Panc1 (cell line): ENCODE data around the gene SSR4. TPM values are rescaled to one million over a fixed set of nuclear protein-coding genes. Genes with fewer than 3 reads are reported as not detected.

Source experiments
- ATAC-seq: fragments of 200-7000 bp; cut with Tn5 transposase; 2 replicates; pipeline ENCODE4 v1.9.1; 2020; ENCODE audit warnings: mild to moderate bottlenecking, moderate library complexity
- BruUV-seq: library from RNA; stranded (reverse); fragments of 400-500 nt; replicated peaks from 2 replicates; lab custom pipeline; 2021; lab: Mats Ljungman, UMichigan
- CTCF ChIA-PET: fragments of 300-600 bp; sonication (Branson Sonifier 250); formaldehyde crosslinking; loops from one replicate; lab custom pipeline; 2022; ENCODE audit warnings: antibody characterized with exemption; lab: Charles Lee
- POLR2A ChIA-PET: fragments of 300-600 bp; sonication (Branson Sonifier 250); formaldehyde crosslinking; loops from one replicate; lab custom pipeline; 2022; ENCODE audit warnings: antibody characterized with exemption; lab: Charles Lee
- DNase-seq: peaks from one replicate; pipeline ENCODE4 v3.0.0-alpha.2; 2010; ENCODE audit warnings: low read depth, low spot score
- H3K27ac ChIP-seq: 2 replicates; pipeline ENCODE4 v1.5.1; 2011; ENCODE audit warnings: mild to moderate bottlenecking, low read length, inconsistent platforms
- H3K27me3 ChIP-seq: fragments of 200-500 bp; sonication (Bioruptor generic); 2 replicates; pipeline ENCODE4 v1.6.0; 2014; ENCODE audit warnings: low read length, inconsistent platforms; ENCODE audit not compliant: control insufficient read depth, insufficient read depth
- H3K36me3 ChIP-seq: fragments of 200-500 bp; sonication (Bioruptor generic); 2 replicates; pipeline ENCODE4 v1.5.1; 2014; ENCODE audit warnings: inconsistent platforms, mild to moderate bottlenecking, low read length, moderate library complexity; ENCODE audit not compliant: control insufficient read depth, insufficient read depth
- H3K4me1 ChIP-seq: 2 replicates; pipeline ENCODE4 v1.5.1; 2011; ENCODE audit warnings: inconsistent platforms, mild to moderate bottlenecking, low read length, moderate library complexity; ENCODE audit not compliant: control insufficient read depth, insufficient read depth
- H3K4me3 ChIP-seq, 2 experiments: 2 replicates each; pipeline ENCODE4 v1.5.1; 2011 to 2012; ENCODE audit warnings: low read depth in 2 of 2, low read length in 2 of 2, mild to moderate bottlenecking in 2 of 2, inconsistent platforms in 1 of 2, moderate library complexity in 1 of 2
- H3K9me3 ChIP-seq: fragments of 200-500 bp; sonication (Bioruptor generic); 2 replicates; pipeline ENCODE4 v1.5.1; 2014; ENCODE audit warnings: low read depth, mild to moderate bottlenecking, inconsistent platforms, low read length, moderate library complexity; ENCODE audit not compliant: control insufficient read depth, insufficient read depth
- CTCF ChIP-seq: fragments of 450-650 bp; IDR thresholded peaks from 2 replicates; pipeline ENCODE4 v1.5.1; 2017; ENCODE audit warnings: mild to moderate bottlenecking
- POLR2AphosphoS5 ChIP-seq: IDR thresholded peaks from 2 replicates; pipeline ENCODE4 v1.6.1; 2012; ENCODE audit warnings: mild to moderate bottlenecking, low read depth, low read length, moderate library complexity
- SIN3A ChIP-seq: IDR thresholded peaks from 2 replicates; pipeline ENCODE4 v1.6.1; 2012; ENCODE audit warnings: low read depth, mild to moderate bottlenecking, low read length, moderate library complexity, borderline replicate concordance; ENCODE audit not compliant: insufficient read depth
- TCF7L2 ChIP-seq: IDR thresholded peaks from 2 replicates; pipeline ENCODE4 v1.6.1; 2011; ENCODE audit warnings: mild to moderate bottlenecking, low read depth, low read length, inconsistent platforms
- in situ Hi-C: cut with HindIII; loops from 2 replicates; pipeline ENCODE4 v1.10.0; 2016; ENCODE audit warnings: low sequenced_read_pairs, low pct_unique_long_range_greater_than_20kb
- intact Hi-C: fragments of 100-400 bp; cut with micrococcal nuclease; formaldehyde crosslinking; loops from one replicate; pipeline ENCODE4 v1.10.0; 2022; ENCODE audit not compliant: unreplicated experiment
- total RNA-seq: library from RNA; stranded (reverse); gene quantifications from one replicate; pipeline ENCODE4 v1.2.1, GENCODE V29; 2021; ENCODE audit not compliant: unreplicated experiment
- TF ChIP-seq, protein P1 (sequence below), 2 experiments: IDR thresholded peaks; 2 replicates each; pipeline ENCODE4 v1.6.1; 2011 to 2012; ENCODE audit warnings: low read depth in 2 of 2, control low read depth in 1 of 2, low read length in 1 of 2, mild to moderate bottlenecking in 1 of 2, moderate library complexity in 1 of 2; ENCODE audit not compliant: insufficient read depth in 1 of 2

Gene SSR4
- total RNA-seq, 1 experiment from 2014 or later, result 504 TPM

- H3K27ac ChIP-seq, result peak within 1 kb of the TSS; percentile 59
- no peaks in the 10 kb centered on the region for H3K36me3 ChIP-seq
- BruUV-seq, result no TSS peak
- TF ChIP-seq TCF7L2 (no peak), POLR2AphosphoS5 (no peak), SIN3A (no peak), CTCF (no peak)
- TF ChIP-seq, protein P1, sequence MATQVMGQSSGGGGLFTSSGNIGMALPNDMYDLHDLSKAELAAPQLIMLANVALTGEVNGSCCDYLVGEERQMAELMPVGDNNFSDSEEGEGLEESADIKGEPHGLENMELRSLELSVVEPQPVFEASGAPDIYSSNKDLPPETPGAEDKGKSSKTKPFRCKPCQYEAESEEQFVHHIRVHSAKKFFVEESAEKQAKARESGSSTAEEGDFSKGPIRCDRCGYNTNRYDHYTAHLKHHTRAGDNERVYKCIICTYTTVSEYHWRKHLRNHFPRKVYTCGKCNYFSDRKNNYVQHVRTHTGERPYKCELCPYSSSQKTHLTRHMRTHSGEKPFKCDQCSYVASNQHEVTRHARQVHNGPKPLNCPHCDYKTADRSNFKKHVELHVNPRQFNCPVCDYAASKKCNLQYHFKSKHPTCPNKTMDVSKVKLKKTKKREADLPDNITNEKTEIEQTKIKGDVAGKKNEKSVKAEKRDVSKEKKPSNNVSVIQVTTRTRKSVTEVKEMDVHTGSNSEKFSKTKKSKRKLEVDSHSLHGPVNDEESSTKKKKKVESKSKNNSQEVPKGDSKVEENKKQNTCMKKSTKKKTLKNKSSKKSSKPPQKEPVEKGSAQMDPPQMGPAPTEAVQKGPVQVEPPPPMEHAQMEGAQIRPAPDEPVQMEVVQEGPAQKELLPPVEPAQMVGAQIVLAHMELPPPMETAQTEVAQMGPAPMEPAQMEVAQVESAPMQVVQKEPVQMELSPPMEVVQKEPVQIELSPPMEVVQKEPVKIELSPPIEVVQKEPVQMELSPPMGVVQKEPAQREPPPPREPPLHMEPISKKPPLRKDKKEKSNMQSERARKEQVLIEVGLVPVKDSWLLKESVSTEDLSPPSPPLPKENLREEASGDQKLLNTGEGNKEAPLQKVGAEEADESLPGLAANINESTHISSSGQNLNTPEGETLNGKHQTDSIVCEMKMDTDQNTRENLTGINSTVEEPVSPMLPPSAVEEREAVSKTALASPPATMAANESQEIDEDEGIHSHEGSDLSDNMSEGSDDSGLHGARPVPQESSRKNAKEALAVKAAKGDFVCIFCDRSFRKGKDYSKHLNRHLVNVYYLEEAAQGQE (IDR thresholded peaks at IDR 0.05; ENCODE audit: insufficient read depth in 1 of 2, low read depth in 2 of 2, low read length in 1 of 2), result no peak
- H3K4me1 ChIP-seq, result peaks cover 10% of the 10 kb centered on the region; the same call in 1 of the 2 replicates
- no peaks in the 10 kb centered on the region for H3K27me3 ChIP-seq
- ChIA-PET CTCF (no interaction called here), POLR2A (no interaction called here)
- peak within 1 kb of the TSS; percentile 55 to 67 for H3K4me3 ChIP-seq
- ATAC-seq (peak; percentile 46), DNase-seq (no peak)
- in situ Hi-C loops, result no loop called here
- intact Hi-C loops, result no loop called here
- H3K9me3 ChIP-seq, result no peaks in the 10 kb centered on the region
These were observed 35.6 kb downstream of the SSR4 start, which contains the start of gene PDZD4 for GRCh38 chrX:153829799-153830639. TSS of gene PDZD4 (minus strand) at chrX:153830544. CDS start at chrX:153830298, 246 bp downstream.

GRCh38 chrX:153830640-153831428 is 36.4 kb downstream of the SSR4 start:
- Histone ChIP-seq H3K4me1 (peaks cover 10% of the 10 kb centered on the region; the same call in 1 of the 2 replicates), H3K36me3 (no peaks in the 10 kb centered on the region), H3K4me3 (peak overlapping the region; percentile 14 to 55; a peak in 2 of 4 replicates), H3K9me3 (no peaks in the 10 kb centered on the region), H3K27ac (no peak overlapping the region), H3K27me3 (no peaks in the 10 kb centered on the region)
- ChIA-PET CTCF (no interaction called here), POLR2A (no interaction called here)
- intact Hi-C loops, result no loop called here
- no TSS peak for BruUV-seq
- no peak for DNase-seq
- ATAC-seq, result peak; percentile 4; the same call in 1 of the 2 replicates
- TF ChIP-seq, protein P1 (IDR thresholded peaks at IDR 0.05; ENCODE audit: insufficient read depth in 1 of 2, low read depth in 2 of 2, low read length in 1 of 2), result no peak
- no peak for TF ChIP-seq SIN3A
- no peak for TF ChIP-seq POLR2AphosphoS5
- no peak for TF ChIP-seq CTCF
- TF ChIP-seq TCF7L2, result no peak
- in situ Hi-C loops, result no loop called here
